Kidney epithelial cell (primary cell): ENCODE results near the gene SEZ6. TPM values are rescaled to one million over a fixed set of nuclear protein-coding genes. Genes with fewer than 3 reads are reported as not detected.

Experiments
- DNase-seq: peaks from one replicate; pipeline ENCODE4 v3.0.0-alpha.2; 2010; ENCODE audit warnings: low read depth
- H3K27me3 ChIP-seq: 2 replicates; pipeline ENCODE4 v1.6.0; 2011; ENCODE audit warnings: low read length; ENCODE audit not compliant: control insufficient read depth, insufficient read depth
- H3K36me3 ChIP-seq: 2 replicates; pipeline ENCODE4 v1.5.1; 2011; ENCODE audit warnings: low read length; ENCODE audit not compliant: control insufficient read depth, insufficient read depth
- H3K4me3 ChIP-seq: 2 replicates; pipeline ENCODE4 v1.5.1; 2011; ENCODE audit warnings: low read depth, mild to moderate bottlenecking, control low read depth, low read length
- CTCF ChIP-seq: IDR thresholded peaks from 2 replicates; pipeline ENCODE4 v1.5.1; 2011; ENCODE audit warnings: mild to moderate bottlenecking, moderate library complexity, low read length, control low read depth, inconsistent platforms; ENCODE audit not compliant: insufficient read depth, poor library complexity, severe bottlenecking
- total RNA-seq: library from RNA; depleted of rRNA; stranded (reverse); fragments of >200 nt; gene quantifications from 2 replicates; pipeline ENCODE4 v1.2.3, GENCODE V29; 2015

The SEZ6 gene
- total RNA-seq, 1 donor from 2014 or later, result not detected

GRCh38 chr17:28983286-28984230, 22.3 kb downstream of the SEZ6 start:
- DNase-seq, result no peak
- TF ChIP-seq CTCF, result no peak
- Histone ChIP-seq H3K4me3 (no peak overlapping the region), H3K36me3 (no peaks in the 10 kb centered on the region), H3K27me3 (peaks cover 40% of the 10 kb centered on the region)

GRCh38 chr17:28982131-28982793, 23.6 kb downstream of the SEZ6 start:
- Histone ChIP-seq H3K4me3 (no peak overlapping the region), H3K27me3 (peaks cover 39% of the 10 kb centered on the region), H3K36me3 (no peaks in the 10 kb centered on the region)
- no peak for TF ChIP-seq CTCF
- no peak for DNase-seq

- TF ChIP-seq CTCF, result no peak
- H3K4me3 ChIP-seq, result no peak overlapping the region
- no peaks in the 10 kb centered on the region for H3K36me3 ChIP-seq
- no peak for DNase-seq
- peaks cover 21% of the 10 kb centered on the region for H3K27me3 ChIP-seq
These were observed 27.4 kb downstream of the SEZ6 start for GRCh38 chr17:28978356-28978964.

- no peak for DNase-seq
- no peak overlapping the region for H3K4me3 ChIP-seq
- peaks cover 23% of the 10 kb centered on the region for H3K27me3 ChIP-seq
- no peaks in the 10 kb centered on the region for H3K36me3 ChIP-seq
- TF ChIP-seq CTCF, result no peak
These were observed 28.0 kb downstream of the SEZ6 start for GRCh38 chr17:28977659-28978355.

- TF ChIP-seq CTCF, result no peak
- no peaks in the 10 kb centered on the region for H3K36me3 ChIP-seq
- H3K27me3 ChIP-seq, result peaks cover 28% of the 10 kb centered on the region
- no peak overlapping the region for H3K4me3 ChIP-seq
- DNase-seq, result no peak
These were observed 30.2 kb downstream of the SEZ6 start for GRCh38 chr17:28975646-28976045.
